GM18498 (cell line): Measurements from ENCODE around the gene BAHCC1.
A peak's percentile ranks its signal among the peaks of the same experiment; 100 is the strongest.
"Not testable (repeated sequence)": the region's sequence is repeated elsewhere in the genome, so short reads cannot be mapped to it uniquely, and the experiment has no call there.

ENCODE experiments used
- ATAC-seq: cut with Tn5 transposase; IDR thresholded peaks from one replicate; pipeline ENCODE4 v1.9.1; 2021; ENCODE audit warnings: mild to moderate bottlenecking, moderate library complexity; ENCODE audit not compliant: unreplicated experiment

BAHCC1 gene

DNA sequence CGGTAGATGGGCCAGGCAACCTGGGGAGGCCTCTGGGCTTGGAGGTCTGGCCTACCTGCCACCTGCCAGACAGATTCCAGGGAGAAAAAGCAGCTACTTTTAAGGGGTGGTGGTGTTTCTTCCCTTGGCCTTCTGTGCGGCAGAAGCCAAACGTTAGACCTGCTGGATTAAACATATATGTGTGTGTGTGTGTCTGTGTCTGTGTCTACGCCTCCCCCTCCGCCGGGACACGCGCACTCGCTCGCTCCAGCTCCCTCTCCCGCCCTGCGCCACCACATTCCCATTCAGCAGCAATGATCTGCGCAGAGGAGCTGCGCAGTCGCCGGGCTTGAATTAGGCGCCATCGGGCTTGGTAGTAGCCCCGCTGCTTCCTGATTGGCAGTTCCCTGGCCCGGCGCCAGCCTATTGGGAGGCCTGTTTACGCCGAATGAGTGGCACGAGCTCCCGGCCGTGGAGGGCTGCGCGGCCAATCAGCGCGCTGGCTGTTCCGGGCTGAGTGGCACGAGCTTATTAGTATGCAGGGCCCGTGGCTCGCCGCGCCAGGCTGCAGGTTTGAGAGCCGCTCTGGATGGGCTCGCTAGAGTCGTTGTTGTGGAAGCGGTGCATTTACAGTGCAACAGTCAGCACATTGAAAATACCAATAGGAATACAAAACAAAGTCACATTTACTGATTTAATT lies at the start of gene BAHCC1:
BAHCC1 (plus strand) TSS at position 537 of the 679 bp plus-strand sequence. CDS start 4,283 bp downstream, outside the sequence.
- ATAC-seq, result no peak

GRCh38 chr17:81346090-81346907 lies 49.0 kb upstream of the BAHCC1 start:
- peak; percentile 77 for ATAC-seq

DNA sequence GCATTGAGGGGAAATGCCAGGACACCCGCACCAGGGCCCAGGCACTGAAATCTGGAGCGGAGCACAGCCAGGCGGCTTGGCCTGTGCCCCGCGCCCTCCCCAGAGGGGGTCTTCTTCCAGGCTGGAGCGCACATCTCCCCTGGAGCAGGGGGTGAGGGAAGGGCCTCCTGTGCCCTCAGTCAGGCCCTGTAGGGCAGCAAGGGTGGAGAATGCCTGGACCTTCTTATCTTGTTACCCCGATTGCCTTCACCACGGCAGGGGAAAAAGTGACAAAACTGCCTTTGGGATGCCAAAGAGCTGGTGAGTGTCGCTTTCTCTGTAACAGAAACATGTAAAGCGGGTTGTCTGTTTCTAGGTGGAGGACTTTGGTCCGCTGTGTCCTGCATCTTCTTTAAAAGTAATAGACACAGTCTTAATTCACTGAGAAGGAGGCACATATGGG lies 48.3 kb upstream of the BAHCC1 start:
- ATAC-seq, result no peak

DNA sequence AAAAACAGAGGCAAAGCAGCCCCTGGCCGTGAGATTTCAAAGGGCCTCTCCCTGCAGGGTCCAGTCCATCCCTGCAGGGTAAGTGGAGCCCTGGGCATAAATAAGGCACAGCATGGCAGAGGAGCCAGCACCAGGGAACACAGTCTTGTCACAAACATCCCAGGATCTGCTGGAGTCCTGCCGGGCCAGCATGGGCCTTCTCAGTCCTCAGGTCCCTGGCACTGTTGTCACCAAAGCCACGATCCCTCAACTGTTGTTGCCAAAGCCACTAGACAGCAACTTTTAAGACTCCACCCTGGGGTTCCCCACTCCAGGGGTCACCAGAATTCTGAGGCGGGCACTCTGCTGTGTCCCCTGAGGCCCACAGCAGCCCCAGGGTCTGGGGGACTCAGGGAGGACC lies 47.8 kb upstream of the BAHCC1 start:
- ATAC-seq, result no peak

- ATAC-seq, result no peak
These were observed 46.9 kb upstream of the BAHCC1 start for GRCh38 chr17:81348097-81349055.

DNA sequence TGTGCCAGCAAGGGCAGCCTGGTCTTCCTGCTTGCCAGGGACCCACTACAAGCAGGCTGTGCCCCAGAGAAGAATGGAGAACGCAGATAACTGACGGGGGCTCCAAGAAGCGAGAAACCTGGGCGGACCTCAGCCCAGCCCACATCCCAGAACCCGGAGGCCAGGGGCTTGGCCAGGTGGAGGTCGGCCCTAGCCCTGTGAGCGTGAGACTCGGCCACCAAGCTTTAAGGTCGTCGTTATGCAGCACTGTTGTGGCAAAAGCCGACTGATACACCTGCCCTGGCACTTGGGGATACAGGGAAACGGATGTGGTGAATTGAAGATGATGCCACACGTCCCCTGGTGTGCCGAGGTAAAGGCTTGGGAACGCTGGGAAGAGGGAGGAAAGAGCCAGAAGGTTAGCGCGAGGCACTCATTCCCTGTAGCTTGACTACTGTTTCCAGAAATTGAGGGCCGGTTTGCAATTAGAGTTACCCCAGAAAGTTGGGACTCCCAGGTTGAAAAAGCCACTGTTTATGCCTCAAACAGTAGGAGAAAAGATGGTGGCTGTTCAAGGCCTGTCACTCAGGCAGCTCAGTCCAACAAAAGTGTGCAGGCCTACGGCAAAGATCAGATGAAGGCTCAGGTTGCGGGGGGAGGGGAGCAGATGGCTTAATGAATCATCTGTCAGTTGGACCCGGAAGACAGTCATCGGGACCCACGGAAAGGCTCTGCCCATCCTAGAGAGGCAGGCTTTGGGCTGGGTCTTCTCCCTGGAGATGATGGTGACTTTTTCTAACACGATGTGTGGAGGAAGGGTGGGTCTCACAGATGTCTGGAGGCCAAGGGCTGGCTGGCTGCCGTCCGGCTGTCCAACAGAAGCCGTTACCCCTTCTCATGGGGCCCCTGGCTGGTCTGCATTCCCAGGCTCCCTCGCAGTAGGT lies 45.6 kb upstream of the BAHCC1 start:
- no peak for ATAC-seq

- no peak for ATAC-seq
These were observed 44.9 kb upstream of the BAHCC1 start for GRCh38 chr17:81350320-81350890.

DNA sequence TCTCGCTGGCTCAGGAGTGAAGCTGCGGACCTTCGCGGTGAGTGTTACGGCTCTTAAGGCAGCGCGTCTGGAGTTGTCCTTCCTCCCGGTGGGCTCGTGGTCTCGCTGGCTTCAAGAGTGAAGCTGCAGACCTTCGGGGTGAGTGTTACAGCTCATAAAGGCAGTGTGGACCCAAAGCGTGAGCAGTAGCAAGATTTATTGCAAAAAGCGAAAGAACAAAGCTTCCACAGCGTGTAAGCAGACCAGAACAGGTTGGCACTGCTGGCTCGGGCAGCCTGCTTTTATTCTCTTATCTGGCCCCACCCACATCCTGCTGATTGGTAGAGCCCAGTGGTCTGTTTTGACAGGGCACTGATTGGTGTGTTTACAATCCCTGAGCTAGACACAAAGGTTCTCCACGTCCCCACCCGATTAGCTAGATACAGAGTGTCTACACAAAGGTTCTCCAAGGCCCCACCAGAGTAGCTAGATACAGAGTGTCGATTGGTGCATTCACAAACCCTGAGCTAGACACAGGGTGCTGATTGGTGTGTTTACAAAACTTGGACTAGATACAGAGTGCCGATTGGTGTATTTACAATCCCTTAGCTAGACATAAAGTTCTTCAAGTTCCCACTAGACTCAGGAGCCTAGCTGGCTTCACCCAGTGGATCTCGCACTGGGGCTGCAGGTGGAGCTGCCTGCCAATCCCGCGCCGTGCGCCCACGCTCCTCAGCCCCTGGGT lies 43.8 kb upstream of the BAHCC1 start:
- not testable (repeated sequence) for ATAC-seq

DNA sequence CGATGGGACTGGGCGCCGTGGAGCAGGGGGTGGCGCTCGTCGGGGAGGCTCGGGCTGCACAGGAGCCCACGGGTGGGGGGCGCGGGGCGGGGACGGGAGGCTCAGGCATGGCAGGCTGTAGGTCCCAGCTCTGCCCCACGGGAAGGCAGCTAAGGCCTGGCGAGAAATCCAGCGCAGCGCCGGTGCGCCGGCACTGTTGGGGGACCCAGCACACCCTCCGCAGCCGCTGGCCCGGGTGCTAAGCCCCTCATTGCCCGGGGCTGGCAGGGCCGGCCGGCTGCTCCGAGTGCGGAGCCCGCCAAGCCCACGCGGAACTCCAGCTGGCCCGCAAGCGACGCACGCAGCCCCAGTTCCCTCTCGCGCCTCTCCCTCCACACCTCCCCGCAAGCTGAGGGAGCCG lies 43.2 kb upstream of the BAHCC1 start:
- not testable (repeated sequence) for ATAC-seq

GRCh38 chr17:81354252-81354953 lies 40.9 kb upstream of the BAHCC1 start:
- no peak for ATAC-seq

DNA sequence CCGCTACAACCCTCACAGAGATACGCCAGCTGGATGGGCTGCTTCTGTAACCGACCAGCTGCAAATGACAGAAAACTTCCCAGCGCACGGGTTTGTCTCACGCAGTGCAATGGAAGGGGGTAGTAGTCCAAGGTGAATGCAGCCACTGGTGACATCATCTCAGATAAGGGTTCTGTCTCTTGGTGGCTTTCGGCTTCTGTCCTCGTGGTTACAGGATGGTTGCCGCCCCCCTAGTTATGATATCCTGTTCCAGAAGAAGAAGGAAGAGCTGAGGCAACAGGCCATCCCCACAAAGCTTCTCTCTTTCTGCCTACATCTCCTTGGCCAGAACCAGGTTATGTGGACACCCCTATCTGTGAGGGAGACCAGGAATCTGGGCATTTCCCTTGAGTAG lies 40.3 kb upstream of the BAHCC1 start:
- no peak for ATAC-seq

DNA sequence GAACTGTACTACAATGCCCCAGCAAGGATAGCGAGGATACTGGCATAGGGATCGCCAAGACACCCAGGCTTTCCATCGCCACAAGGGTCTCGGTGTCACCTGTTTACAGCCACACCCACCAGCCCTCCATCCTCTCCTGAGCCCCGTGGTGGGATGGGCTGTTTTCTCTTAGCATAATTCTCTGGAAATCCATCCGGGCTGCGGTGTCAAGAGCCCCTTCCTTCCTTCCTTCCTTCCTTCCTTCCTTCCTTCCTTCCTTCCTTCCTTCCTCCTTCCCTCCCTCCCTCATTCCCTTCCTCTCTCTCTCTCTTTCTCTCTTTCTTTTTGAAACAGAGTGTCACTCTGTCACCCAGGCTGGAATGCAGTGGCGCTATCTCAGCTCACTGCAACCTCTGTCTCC lies 36.0 kb upstream of the BAHCC1 start:
- ATAC-seq, result no peak

DNA sequence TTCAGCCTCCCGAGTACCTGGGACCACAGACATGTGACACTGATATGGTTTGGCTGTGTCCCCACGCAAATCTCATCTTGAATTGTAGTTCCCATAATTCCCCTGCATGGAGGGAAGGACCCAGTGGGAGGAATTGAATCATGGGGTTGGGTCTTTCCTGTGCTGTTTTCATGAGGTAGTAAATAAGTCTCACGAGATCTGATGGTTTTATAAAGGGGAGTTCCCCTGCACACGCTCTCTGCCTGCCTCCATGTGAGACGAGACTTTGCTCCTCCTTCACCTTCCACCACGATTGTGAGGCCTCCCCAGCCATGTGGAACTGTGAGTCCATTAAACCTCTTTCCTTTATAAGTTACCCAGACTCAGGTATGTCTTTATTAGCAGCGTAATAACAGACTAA lies 33.3 kb upstream of the BAHCC1 start:
- ATAC-seq, result not testable (repeated sequence)

GRCh38 chr17:81364278-81365147 lies 30.7 kb upstream of the BAHCC1 start:
- no peak for ATAC-seq

DNA sequence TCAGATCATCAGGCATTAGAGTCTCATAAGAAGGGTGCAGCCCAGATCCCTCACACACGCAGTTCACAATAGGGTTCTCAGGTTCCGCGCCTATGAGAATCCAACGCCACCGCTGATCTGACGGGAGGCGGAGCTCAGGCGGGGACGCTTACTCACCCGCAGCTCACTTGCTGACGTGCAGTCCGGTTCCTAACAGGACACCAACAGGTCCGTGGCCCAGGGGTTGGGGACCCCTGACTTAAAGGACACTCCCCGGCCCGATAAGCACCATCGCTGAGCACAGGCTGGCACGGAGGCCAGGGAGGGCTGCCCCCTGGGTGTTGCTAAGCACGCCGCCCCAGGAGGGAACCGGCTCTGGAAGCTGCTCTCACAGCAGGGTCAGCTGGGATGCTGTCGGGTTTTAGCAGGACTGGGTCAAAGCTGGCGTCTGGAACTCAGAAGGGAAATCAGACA lies 30.1 kb upstream of the BAHCC1 start:
- no peak for ATAC-seq

GRCh38 chr17:81365601-81366585 lies 29.4 kb upstream of the BAHCC1 start:
- ATAC-seq, result no peak
